OCI-LY3 (cell line): Measurements from ENCODE around the gene RPS16.

ENCODE experiments used
- H2AFZ ChIP-seq: fragments of 200-600, 300-600 bp; shearing (Covaris generic); 2 replicates; pipeline ENCODE4 v1.6.0; 2014; ENCODE audit warnings: antibody characterized with exemption, low read depth, low read length
- H3K27ac ChIP-seq: fragments of 200-600, 300-600 bp; sonication (generic); 2 replicates; pipeline ENCODE4 v1.5.1; 2014; ENCODE audit warnings: mild to moderate bottlenecking, low read length, moderate library complexity, mixed read lengths
- H3K27me3 ChIP-seq: fragments of 200-600, 300-600 bp; sonication (generic); 2 replicates; pipeline ENCODE4 v1.6.1; 2014; ENCODE audit warnings: low read depth, low read length, mixed read lengths
- H3K36me3 ChIP-seq: fragments of 200-600, 300-600 bp; sonication (generic); replicated peaks from 2 replicates; pipeline ENCODE3; 2014; ENCODE audit warnings: low read depth, low read length, mixed read lengths
- H3K4me1 ChIP-seq: fragments of 300-600, 200-600 bp; sonication (generic); 2 replicates; pipeline ENCODE4 v1.6.1; 2014; ENCODE audit warnings: low read length, mixed read lengths
- H3K4me2 ChIP-seq: fragments of 200-600, 300-600 bp; sonication (generic); 2 replicates; pipeline ENCODE4 v1.6.1; 2014; ENCODE audit warnings: low read length, mixed read lengths
- H3K4me3 ChIP-seq: fragments of 300-600, 200-600 bp; sonication (generic); 2 replicates; pipeline ENCODE4 v1.5.1; 2014; ENCODE audit warnings: antibody characterized with exemption, mild to moderate bottlenecking, low read length, moderate library complexity
- H3K79me2 ChIP-seq: fragments of 300-600, 200-600 bp; shearing (Covaris generic); 2 replicates; pipeline ENCODE4 v1.6.1; 2014; ENCODE audit warnings: mild to moderate bottlenecking, low read length, mixed read lengths
- H3K9ac ChIP-seq: fragments of 300-600, 200-600 bp; shearing (Covaris generic); 2 replicates; pipeline ENCODE4 v1.6.0; 2014; ENCODE audit warnings: mild to moderate bottlenecking, low read length, moderate library complexity
- H3K9me3 ChIP-seq: fragments of 200-600, 300-600 bp; shearing (Covaris generic); 2 replicates; pipeline ENCODE4 v1.6.1; 2014; ENCODE audit warnings: low read length, mixed read lengths; ENCODE audit not compliant: insufficient read depth
- H4K20me1 ChIP-seq: fragments of 200-600, 300-600 bp; sonication (generic); 2 replicates; pipeline ENCODE4 v1.6.1; 2016; ENCODE audit warnings: low read length, mixed read lengths; ENCODE audit not compliant: insufficient read depth
- CTCF ChIP-seq: fragments of 200-600, 300-600 bp; sonication (generic); IDR thresholded peaks from 2 replicates; pipeline ENCODE4 v1.5.1; 2014; ENCODE audit warnings: antibody characterized with exemption, low read length, low read depth
- EZH2phosphoT487 ChIP-seq: fragments of 200-600 bp; shearing (Covaris generic); IDR thresholded peaks from 2 replicates; pipeline ENCODE4 v1.6.1; 2018; ENCODE audit warnings: antibody characterized with exemption, mixed run types, low read depth

Gene RPS16

GRCh38 chr19:39445196-39446111 lies 9.7 kb upstream of the RPS16 start, which contains the start of gene SUPT5H:
Gene SUPT5H, plus strand, starts transcription at chr19:39445582. Its CDS starts 309 bp downstream, at chr19:39445891.
- H3K9ac ChIP-seq, result peak within 1 kb of the TSS; percentile 98
- H3K4me3 ChIP-seq, result peak within 1 kb of the TSS; percentile 92
- peak within 1 kb of the TSS; percentile 85 for H3K27ac ChIP-seq
- H3K79me2 ChIP-seq, result peaks cover 61% of the 10 kb centered on the region
- H2AFZ ChIP-seq, result peak within 1 kb of the TSS; percentile 9; the same call in 1 of the 2 replicates
- TF ChIP-seq CTCF (no peak), EZH2phosphoT487 (no peak)
- peaks cover 29% of the 10 kb centered on the region for H4K20me1 ChIP-seq
- H3K4me1 ChIP-seq, result peaks cover 52% of the 10 kb centered on the region
- H3K27me3 ChIP-seq, result no peaks in the 10 kb centered on the region
- no peaks in the 10 kb centered on the region for H3K9me3 ChIP-seq
- peaks cover 31% of the 10 kb centered on the region for H3K36me3 ChIP-seq
- peak within 1 kb of the TSS; percentile 95 for H3K4me2 ChIP-seq

DNA sequence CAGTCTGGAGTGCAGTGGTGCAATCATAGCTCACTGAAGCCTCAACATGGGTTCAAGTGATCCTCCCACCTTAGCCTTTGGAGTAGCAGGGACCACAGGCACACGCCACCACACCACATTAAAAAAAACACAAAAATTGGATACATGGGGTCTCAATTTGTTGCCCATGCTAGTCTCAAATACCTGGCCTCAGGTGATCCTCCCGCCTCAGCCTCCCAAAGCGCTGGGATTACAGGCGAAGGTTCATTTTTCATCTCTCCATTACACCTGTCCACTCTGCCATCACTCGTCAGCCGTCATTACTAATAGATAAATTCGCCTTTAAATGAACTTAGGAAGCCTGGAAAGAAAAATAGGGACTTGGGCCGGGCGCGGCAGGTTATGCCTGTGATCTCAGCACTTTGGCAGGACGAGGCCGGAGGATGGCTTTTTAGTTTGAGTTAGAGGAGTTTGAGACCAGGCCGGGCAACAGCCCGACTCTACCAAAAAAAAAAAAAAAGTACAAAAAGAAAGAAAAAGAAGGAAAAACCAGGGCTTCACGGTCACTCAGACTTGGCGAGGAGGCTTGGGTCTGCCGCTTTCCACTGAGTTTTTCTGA lies 8.9 kb upstream of the RPS16 start:
- Histone ChIP-seq H3K27ac (peak overlapping the region; percentile 85), H3K9ac (peak overlapping the region; percentile 98), H3K4me2 (peak overlapping the region; percentile 76), H3K36me3 (peaks cover 29% of the 10 kb centered on the region), H4K20me1 (peaks cover 22% of the 10 kb centered on the region), H2AFZ (no peak overlapping the region), H3K4me3 (peak overlapping the region; percentile 92), H3K9me3 (no peaks in the 10 kb centered on the region), H3K79me2 (peaks cover 53% of the 10 kb centered on the region), H3K27me3 (no peaks in the 10 kb centered on the region), H3K4me1 (peaks cover 55% of the 10 kb centered on the region)
- TF ChIP-seq CTCF, result no peak
- TF ChIP-seq EZH2phosphoT487, result no peak

DNA sequence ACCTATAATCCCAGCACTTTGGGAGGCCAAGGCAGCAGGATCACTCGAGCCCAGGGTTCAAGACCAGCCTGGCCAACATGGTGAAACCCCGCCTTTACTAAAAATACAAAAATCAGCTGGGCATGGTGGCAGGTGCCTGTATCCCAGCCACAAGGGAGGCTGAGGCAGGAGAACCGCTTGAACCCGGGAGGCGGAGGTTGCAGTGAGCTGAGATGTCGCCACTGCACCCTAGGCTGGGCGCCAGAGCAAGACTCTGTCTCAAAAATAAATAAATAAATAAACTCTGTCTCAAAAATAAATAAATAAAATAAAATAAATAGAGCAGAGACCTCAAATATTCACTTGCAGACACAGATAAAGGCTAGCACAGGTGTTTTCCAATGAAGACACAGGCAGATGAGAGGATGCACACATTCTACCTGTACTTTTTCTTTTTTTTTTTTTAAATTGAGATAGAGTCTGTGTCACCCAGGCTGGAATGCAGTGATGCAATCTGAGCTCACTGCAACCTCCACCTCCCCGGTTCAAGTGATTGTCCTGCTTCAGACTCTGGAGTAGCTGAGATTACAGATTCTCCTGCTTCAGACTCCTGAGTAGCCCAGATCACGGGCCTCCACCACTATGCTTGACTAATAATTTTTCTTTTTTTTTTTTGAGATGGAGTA lies 2.7 kb upstream of the RPS16 start:
- H3K9ac ChIP-seq, result no peak overlapping the region
- H3K27ac ChIP-seq, result no peak overlapping the region

More for the DNA sequence above, 2.7 kb upstream of the RPS16 start:
- H3K4me2 ChIP-seq, result no peak overlapping the region
- H3K9me3 ChIP-seq, result no peaks in the 10 kb centered on the region
- peaks cover 13% of the 10 kb centered on the region for H4K20me1 ChIP-seq
- peaks cover 27% of the 10 kb centered on the region for H3K79me2 ChIP-seq
- H3K4me3 ChIP-seq, result no peak overlapping the region
- no peaks in the 10 kb centered on the region for H3K27me3 ChIP-seq
- peaks cover 38% of the 10 kb centered on the region for H3K4me1 ChIP-seq
- TF ChIP-seq EZH2phosphoT487, result no peak
- no peak for TF ChIP-seq CTCF
- H3K36me3 ChIP-seq, result peaks cover 20% of the 10 kb centered on the region
- H2AFZ ChIP-seq, result no peak overlapping the region
